Heart right ventricle (tissue), 16 donors: ENCODE results near the gene HNF4A. TPM values are rescaled to one million over a fixed set of nuclear protein-coding genes. Genes with fewer than 3 reads are reported as not detected.

Experiments
- ATAC-seq, 8 donors: fragments of 200-7000 bp; cut with Tn5 transposase; one replicate each; pipeline ENCODE4 v1.9.1; 2020; ENCODE audit warnings: mild to moderate bottlenecking in 8 of 8, moderate library complexity in 8 of 8, moderate number of reproducible peaks in 1 of 8
- DNase-seq, 2 donors: peaks; one replicate each; pipeline ENCODE4 v3.0.0-alpha.2; 2020
- H3K27ac ChIP-seq, 10 donors: fragments of 200-600 bp; sonication (generic) in 2 of 10; one replicate each; pipeline versions ENCODE4 v1.5.0 to v1.8.0; 2020 to 2022; ENCODE audit warnings: mild to moderate bottlenecking in 3 of 10
- H3K27me3 ChIP-seq, 7 donors: fragments of 200-600 bp; one replicate each; pipeline ENCODE4 v1.8.0; 2021 to 2022; ENCODE audit warnings: mild to moderate bottlenecking in 2 of 7
- H3K36me3 ChIP-seq, 9 donors: fragments of 200-600 bp; sonication (generic) in 1 of 9; one replicate each; pipeline versions ENCODE4 v1.5.0 to v1.8.0; 2020 to 2022; ENCODE audit warnings: mild to moderate bottlenecking in 2 of 9
- H3K4me1 ChIP-seq, 9 donors: fragments of 200-600 bp; sonication (generic) in 1 of 9; one replicate each; pipeline versions ENCODE4 v1.5.0 to v1.8.0; 2020 to 2022; ENCODE audit warnings: mild to moderate bottlenecking in 4 of 9
- H3K4me3 ChIP-seq, 10 donors: fragments of 200-600 bp; sonication (generic) in 2 of 10; one replicate each; pipeline versions ENCODE4 v1.5.0 to v1.8.0; 2020 to 2022; ENCODE audit warnings: mild to moderate bottlenecking in 7 of 10, moderate library complexity in 2 of 10
- H3K9me3 ChIP-seq, 11 donors: fragments of 200-600 bp in 10 of 11; sonication (generic) in 2 of 11; one replicate each; pipeline versions ENCODE4 v1.5.0 to v1.8.0; 2013 to 2022; ENCODE audit warnings: mild to moderate bottlenecking in 2 of 11, control low read depth in 1 of 11, moderate library complexity in 1 of 11
- WGBS, 2 donors: extraction: QIAGEN DNeasy Blood & Tissue Kit; methylation state at CpG; one replicate each; pipeline ENCODE4 v1.1.7; 2013; ENCODE audit warnings: inconsistent platforms in 1 of 2; 5-methylcytosine and 5-hydroxymethylcytosine counted together
- intact Hi-C, 10 donors: fragments of 100-400 bp; cut with DNase I; formaldehyde crosslinking; loops; one replicate each; pipeline versions ENCODE4 v1.11.1 to v1.14.2; 2022
- microRNA-seq, 2 donors: library from miRNA; unstranded; fragments of <30 nt; microRNA quantifications; one replicate each; pipeline ENCODE4 v1.2.0, GENCODE V29; 2021
- polyA plus RNA-seq, 2 donors: library from polyadenylated mRNA; stranded (reverse); fragments of 200-250 nt; gene quantifications; one replicate each; pipeline ENCODE4 v1.2.3, GENCODE V29; 2013
- total RNA-seq, 10 donors: library from RNA; stranded (reverse); fragmentation: NEBNext Ultra II Directional in 3 of 10; extraction: Animal tissue kit (Norgen Biotek cat#: 25700) in 3 of 10; gene quantifications; one replicate each; pipeline versions ENCODE4 v1.2.1 to v1.2.4, GENCODE V29; 2021 to 2023
- TF ChIP-seq, protein P1 (sequence below), 9 donors: fragments of 200-600 bp; sonication (generic) in 2 of 9; IDR thresholded peaks; one replicate each; pipeline versions ENCODE4 v1.5.0 to v1.8.0; 2021 to 2022; ENCODE audit warnings: antibody characterized with exemption in 9 of 9, mild to moderate bottlenecking in 5 of 9, moderate library complexity in 1 of 9
- donor health status: Arrhythmogenic right ventricular cardiomyopathy.
- donor health status: ischemic (EF 13 %, LVEDD 7.1; RV severe dilation, severe dysfunction).
- donor health status: healthy with polysubstance abuse.
- donor health status: DM: no; HTN: yes; CAD: no.
- donor health status: DM: no; HTN: no; CAD: no.
- donor health status: ischemic (EF 25% LVEDD 6.9; RV normal size, moderate dysfunction).
- donor health status: ischemic (EF 25% LVEDD 5.7; RV mildly dilated, moderate dysfunction).
- donor health status: healthy.
- donor health status: DM: yes; HTN: yes; CAD: no.
- donor health status: Ischemic cardiomyopathy.
- donor health status: ischemic (EF 35%, LVEDD 5.7; RV mildly dilated, moderate dysfunction).
- donor health status: nonischemic (EF 11% LVEDD 7.7; RV severe dilation, severe dysfunction).
- donor health status: DM: yes; HTN: yes; CAD: no.
- donor health status: PGD.
- donor health status: ischemic (EF 29% LVEDD 5.4; RV normal size, mild dysfunction).
- donor health status: nonischemic (EF 23%, LVEDD 6.1; RV moderate dilation, normal function).

Gene HNF4A
- total and polyA plus RNA-seq, 12 donors: under 0.01 TPM; not detected in 11

DNA sequence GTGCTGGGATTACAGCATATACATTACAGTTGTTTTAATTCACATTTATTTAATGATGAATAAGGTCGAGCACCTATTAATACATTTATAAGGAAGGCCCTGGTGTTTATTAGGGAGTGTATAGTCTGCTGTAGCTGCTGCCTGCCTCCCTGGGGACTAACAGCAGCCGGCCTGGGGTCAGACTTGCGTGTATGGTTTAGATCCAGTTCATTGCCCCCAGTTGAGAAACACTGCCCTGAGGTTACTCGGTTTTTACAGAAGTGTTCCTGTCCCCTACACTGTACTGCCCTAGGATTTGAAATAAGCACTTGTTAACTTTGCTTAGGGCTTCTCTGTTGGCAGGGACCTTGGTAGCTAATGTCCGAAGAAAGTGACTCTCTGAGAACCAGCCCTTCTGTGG, 124.1 kb downstream of the HNF4A start:
- Histone ChIP-seq H3K27me3 (no peaks in the 10 kb centered on the region), H3K36me3 (peaks cover 0 to 51% (median 18%) of the 10 kb centered on the region in 9 donors), H3K4me1 (peaks cover 3 to 18% (median 12%) of the 10 kb centered on the region in 9 donors), H3K9me3 (no peaks in the 10 kb centered on the region), H3K4me3 (no peak overlapping the region), H3K27ac (no peak overlapping the region)
- no peak for DNase-seq
- intact Hi-C loops: loop anchor here in 6 of 10 donors (5.0 to 10.0 kb wide), 5 partner anchors 123 to 265 kb away; partner anchors contain the start of genes FITM2 (in 1 of the 6) and OSER1 (in 1 of the 6)
- WGBS, 2 donors: 79 to 81% methylated on average over 5 of the region's 5 CpGs
- TF ChIP-seq, protein P1, sequence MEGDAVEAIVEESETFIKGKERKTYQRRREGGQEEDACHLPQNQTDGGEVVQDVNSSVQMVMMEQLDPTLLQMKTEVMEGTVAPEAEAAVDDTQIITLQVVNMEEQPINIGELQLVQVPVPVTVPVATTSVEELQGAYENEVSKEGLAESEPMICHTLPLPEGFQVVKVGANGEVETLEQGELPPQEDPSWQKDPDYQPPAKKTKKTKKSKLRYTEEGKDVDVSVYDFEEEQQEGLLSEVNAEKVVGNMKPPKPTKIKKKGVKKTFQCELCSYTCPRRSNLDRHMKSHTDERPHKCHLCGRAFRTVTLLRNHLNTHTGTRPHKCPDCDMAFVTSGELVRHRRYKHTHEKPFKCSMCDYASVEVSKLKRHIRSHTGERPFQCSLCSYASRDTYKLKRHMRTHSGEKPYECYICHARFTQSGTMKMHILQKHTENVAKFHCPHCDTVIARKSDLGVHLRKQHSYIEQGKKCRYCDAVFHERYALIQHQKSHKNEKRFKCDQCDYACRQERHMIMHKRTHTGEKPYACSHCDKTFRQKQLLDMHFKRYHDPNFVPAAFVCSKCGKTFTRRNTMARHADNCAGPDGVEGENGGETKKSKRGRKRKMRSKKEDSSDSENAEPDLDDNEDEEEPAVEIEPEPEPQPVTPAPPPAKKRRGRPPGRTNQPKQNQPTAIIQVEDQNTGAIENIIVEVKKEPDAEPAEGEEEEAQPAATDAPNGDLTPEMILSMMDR (IDR thresholded peaks at IDR 0.05): no peak
- ATAC-seq: no peak

DNA sequence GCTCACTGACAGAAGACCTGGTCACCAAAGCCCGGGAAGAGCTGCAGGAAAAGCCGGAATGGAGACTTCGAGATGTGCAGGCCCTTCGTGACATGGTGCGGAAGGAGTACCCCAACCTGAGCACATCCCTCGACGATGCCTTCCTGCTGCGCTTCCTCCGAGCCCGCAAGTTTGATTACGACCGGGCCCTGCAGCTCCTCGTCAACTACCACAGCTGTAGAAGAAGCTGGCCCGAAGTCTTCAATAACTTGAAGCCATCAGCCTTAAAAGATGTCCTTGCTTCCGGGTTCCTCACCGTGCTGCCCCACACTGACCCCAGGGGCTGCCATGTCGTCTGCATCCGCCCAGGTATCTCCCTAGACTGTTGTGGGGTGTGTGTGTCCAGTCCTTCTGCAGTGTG, 124.6 kb downstream of the HNF4A start:
- no peak for ATAC-seq
- 93 to 94% methylated on average over 18 of the region's 18 CpGs for WGBS, 2 donors
- TF ChIP-seq, protein P1 (IDR thresholded peaks at IDR 0.05): no peak
- H3K27ac ChIP-seq: no peak overlapping the region
- H3K27me3 ChIP-seq: no peaks in the 10 kb centered on the region
- no peak for DNase-seq
- peaks cover 0 to 55% (median 18%) of the 10 kb centered on the region in 9 donors for H3K36me3 ChIP-seq
- no peak overlapping the region for H3K4me3 ChIP-seq
- intact Hi-C loops: loop anchor here in 1 of 10 donors (10.0 kb wide), 1 partner anchor 255 kb away; no protein-coding TSS in a partner anchor
- H3K4me1 ChIP-seq: peaks cover 3 to 17% (median 11%) of the 10 kb centered on the region in 9 donors
- no peaks in the 10 kb centered on the region for H3K9me3 ChIP-seq

- ATAC-seq: no peak
- Histone ChIP-seq H3K4me1 (peaks cover 0 to 8% (median 0%) of the 10 kb centered on the region in 9 donors), H3K36me3 (peaks cover 0 to 73% (median 18%) of the 10 kb centered on the region in 9 donors), H3K4me3 (no peak overlapping the region), H3K27me3 (no peaks in the 10 kb centered on the region), H3K27ac (no peak overlapping the region), H3K9me3 (no peaks in the 10 kb centered on the region)
- 84 to 88% methylated on average over 6 of the region's 6 CpGs for WGBS, 2 donors
- no peak for DNase-seq
- TF ChIP-seq, protein P1 (IDR thresholded peaks at IDR 0.05): no peak
- intact Hi-C loops: loop anchor here in 1 of 10 donors (10.0 kb wide), 1 partner anchor 253 kb away; no protein-coding TSS in a partner anchor
Observed at GRCh38 chr20:44481719-44482416, 126.4 kb downstream of the HNF4A start.

- no peaks in the 10 kb centered on the region for H3K27me3 ChIP-seq
- ATAC-seq (no peak), DNase-seq (no peak)
- WGBS, 2 donors: 86 to 97% methylated on average over 5 of the region's 5 CpGs
- no peaks in the 10 kb centered on the region for H3K9me3 ChIP-seq
- H3K36me3 ChIP-seq: peaks cover 0 to 86% (median 18%) of the 10 kb centered on the region in 9 donors
- intact Hi-C loops: loop anchor here in 1 of 10 donors (10.0 kb wide), 1 partner anchor 252 kb away; no protein-coding TSS in a partner anchor
- H3K27ac ChIP-seq: no peak overlapping the region
- TF ChIP-seq, protein P1 (IDR thresholded peaks at IDR 0.05): no peak
- H3K4me3 ChIP-seq: no peak overlapping the region
- peaks cover 0 to 8% (median 0%) of the 10 kb centered on the region in 9 donors for H3K4me1 ChIP-seq
Observed at GRCh38 chr20:44483112-44483511, 127.6 kb downstream of the HNF4A start.

Small RNA genes lying within 50 kb of the gene (microRNA-seq; reads per million reads assigned to microRNA genes)
- gene MIR3646: 0 reads per million in 2 donors

Other genes with a start within 250 kb of the HNF4A start
- 100 to 1,000 TPM in 9 of 10 donors, 10 to 100 TPM in 1; 97.2 to 215 (median 152) TPM for gene JPH2, start 168.5 kb upstream of the HNF4A start, total RNA-seq
- gene JPH2, start 168.5 kb upstream of the HNF4A start, polyA plus RNA-seq: 10 to 100 TPM; 61.9 to 94.7 TPM
- 10 to 100 TPM; 22.6 to 37.3 (median 31.3) TPM for gene OSER1, start 144.9 kb upstream of the HNF4A start, total RNA-seq
- gene OSER1, start 144.9 kb upstream of the HNF4A start, polyA plus RNA-seq: 10 to 100 TPM; 16.4 to 26.9 TPM
- gene GDAP1L1, start 108.4 kb upstream of the HNF4A start, total RNA-seq: under 1 TPM in 8 of 10 donors, not detected in 2; 0.09 to 0.71 (median 0.31) TPM
- under 1 TPM; 0.35 to 0.66 TPM for gene GDAP1L1, start 108.4 kb upstream of the HNF4A start, polyA plus RNA-seq
- gene FITM2, start 44.5 kb upstream of the HNF4A start, total RNA-seq: 100 to 1,000 TPM in 8 of 10 donors, 10 to 100 TPM in 2; 94.4 to 182 (median 140) TPM
- gene FITM2, start 44.5 kb upstream of the HNF4A start, polyA plus RNA-seq: 10 to 100 TPM; 25.2 to 28.0 TPM
- not detected for gene R3HDML, start 18.7 kb upstream of the HNF4A start, total RNA-seq
- not detected for gene R3HDML, start 18.7 kb upstream of the HNF4A start, polyA plus RNA-seq
- 1 to 10 TPM; 2.6 to 7.3 (median 4.7) TPM for gene TTPAL, start 120.2 kb downstream of the HNF4A start, total RNA-seq
- 1 to 10 TPM; 2.3 TPM for gene TTPAL, start 120.2 kb downstream of the HNF4A start, polyA plus RNA-seq
- gene SERINC3, start 166.4 kb downstream of the HNF4A start, total RNA-seq: 100 to 1,000 TPM in 3 of 10 donors, 10 to 100 TPM in 7; 75.9 to 116 (median 98.7) TPM
- gene SERINC3, start 166.4 kb downstream of the HNF4A start, polyA plus RNA-seq: 10 to 100 TPM; 38.9 to 45.9 TPM
- 100 to 1,000 TPM; 155 to 342 (median 231) TPM for gene PKIG, start 226.9 kb downstream of the HNF4A start, total RNA-seq
- gene PKIG, start 226.9 kb downstream of the HNF4A start, polyA plus RNA-seq: 100 to 1,000 TPM; 180 to 196 TPM